HepG2 (cell line): ENCODE results near the gene ERCC4. TPM values are rescaled to one million over a fixed set of nuclear protein-coding genes. Genes with fewer than 3 reads are reported as not detected.

Experiments
- ATAC-seq: fragments of 200-7000 bp; cut with Tn5 transposase; 3 replicates; pipeline ENCODE4 v1.9.1; 2020; ENCODE audit warnings: mild to moderate bottlenecking, moderate library complexity
- BruUV-seq: library from RNA; stranded (reverse); fragments of 400-500 nt; replicated peaks from 2 replicates; lab custom pipeline; 2021; lab: Mats Ljungman, UMichigan
- CTCF ChIA-PET: fragments of 300-600 bp; formaldehyde crosslinking; extraction: SDS; loops from one replicate; lab custom pipeline; 2021; ENCODE audit warnings: low total read pairs, inconsistent platforms, low intra/inter-chr PET ratio; lab: Yijun Ruan, JAX
- POLR2A ChIA-PET: fragments of 350-600 bp; sonication (Branson Sonifier 250); formaldehyde crosslinking; loops from one replicate; lab custom pipeline; 2020; ENCODE audit warnings: antibody characterized with exemption, inconsistent platforms; lab: Yijun Ruan, JAX
- DNase-seq: peaks from one replicate; pipeline ENCODE4 v3.0.0-alpha.2; 2015; ENCODE audit warnings: low spot score
- FAIRE-seq: peaks from 3 replicates; lab custom pipeline; 2011; peaks lifted over from hg19 to GRCh38; lab: Jason Lieb, UNC
- H2AFZ ChIP-seq: one replicate; pipeline ENCODE4 v1.6.1; 2011; ENCODE audit warnings: low read length, inconsistent platforms
- H3K27ac ChIP-seq: fragments of 300-600 bp; 3 replicates; pipeline ENCODE4 v1.8.0; 2011; ENCODE audit warnings: mixed run types, mild to moderate bottlenecking, mixed read lengths, low read length, inconsistent platforms; ENCODE audit not compliant: insufficient read depth; ENCODE audit errors: extremely low read length
- H3K27me3 ChIP-seq, 2 experiments: fragments of 200-600 bp in 1 of 2; 2 replicates in 1 of 2; 3 replicates in 1 of 2; pipeline versions ENCODE4 v1.6.0 to v1.8.0; 2011; ENCODE audit warnings: low read length in 2 of 2, mild to moderate bottlenecking in 2 of 2, moderate library complexity in 2 of 2, inconsistent platforms in 1 of 2; ENCODE audit not compliant: insufficient read depth in 2 of 2, control insufficient read depth in 1 of 2
- H3K36me3 ChIP-seq, 2 experiments: fragments of 200-600 bp in 1 of 2; replicated peaks in 1 of 2; 2 replicates in 1 of 2; 3 replicates in 1 of 2; pipeline versions ENCODE4 v1.5.1 to v1.8.0; 2011; ENCODE audit warnings: low read length in 2 of 2, inconsistent platforms in 1 of 2; ENCODE audit not compliant: insufficient read depth in 2 of 2, control insufficient read depth in 1 of 2
- H3K4me1 ChIP-seq: 2 replicates; pipeline ENCODE4 v1.5.1; 2012; ENCODE audit warnings: low read length, inconsistent platforms; ENCODE audit not compliant: insufficient read depth
- H3K4me2 ChIP-seq: 2 replicates; pipeline ENCODE4 v1.6.0; 2011; ENCODE audit warnings: low read depth, low read length, inconsistent platforms
- H3K4me3 ChIP-seq, 3 experiments: fragments of 200-600 bp in 1 of 3; sonication (generic), shearing (Covaris generic) in 1 of 3; replicated peaks in 1 of 3; 2 replicates each; pipeline ENCODE4 v1.5.1; 2011 to 2016; ENCODE audit warnings: low read length in 3 of 3, inconsistent platforms in 2 of 3, low read depth in 2 of 3, mild to moderate bottlenecking in 2 of 3, control low read depth in 1 of 3, mixed read lengths in 1 of 3; ENCODE audit not compliant: insufficient read depth in 1 of 3
- H3K79me2 ChIP-seq: one replicate; pipeline ENCODE4 v1.6.1; 2011; ENCODE audit warnings: low read length, inconsistent platforms; ENCODE audit not compliant: insufficient read depth
- H3K9ac ChIP-seq: 2 replicates; pipeline ENCODE4 v1.6.0; 2011; ENCODE audit warnings: mild to moderate bottlenecking, low read depth, low read length, inconsistent platforms; ENCODE audit not compliant: insufficient read depth
- H3K9me3 ChIP-seq: 2 replicates; pipeline ENCODE4 v1.5.1; 2012; ENCODE audit warnings: mild to moderate bottlenecking, low read length
- H4K20me1 ChIP-seq: 2 replicates; pipeline ENCODE4 v1.6.0; 2011; ENCODE audit warnings: inconsistent platforms, mild to moderate bottlenecking, low read length, moderate library complexity; ENCODE audit not compliant: insufficient read depth
- HNF4A ChIP-seq: sonication (generic); formaldehyde crosslinking; IDR thresholded peaks from 2 replicates; pipeline ENCODE4 v1.4.0; 2020; ENCODE audit warnings: missing genetic modification reagents
- NBN ChIP-seq: fragments of 450-650 bp; conservative IDR thresholded peaks from 2 replicates; pipeline ENCODE4 v1.6.1; 2017
- SRSF4 ChIP-seq: fragments of 200-400 bp; formaldehyde crosslinking; IDR thresholded peaks from one replicate; pipeline ENCODE4 v1.6.1; 2018; ENCODE audit warnings: mild to moderate bottlenecking, low read depth, low read length, moderate library complexity; ENCODE audit not compliant: poor library complexity, severe bottlenecking
- WGBS: methylation state at CpG from one replicate; pipeline ENCODE4 v1.1.6; 2017; ENCODE audit warnings: low lambda C conversion rate; 5-methylcytosine and 5-hydroxymethylcytosine counted together
- in situ Hi-C: cut with HindIII; loops from 2 replicates; pipeline ENCODE4 v1.10.0; 2017; ENCODE audit warnings: low pct_unique_long_range_greater_than_20kb; ENCODE audit not compliant: extremely low pct_ligation_motif_present
- intact Hi-C: fragments of 100-400 bp; cut with micrococcal nuclease; formaldehyde crosslinking; loops from one replicate; pipeline ENCODE4 v1.10.0; 2022; ENCODE audit not compliant: unreplicated experiment
- polyA plus RNA-seq, 8 experiments: library from polyadenylated mRNA; depleted of rRNA in 3 of 8; stranded (reverse) in 7 of 8; unstranded in 1 of 8; fragments of >200 nt; fragmentation: Illumina TruSeq in 4 of 8; extraction: Trizol in 4 of 8; gene quantifications; 2 replicates each; pipeline versions ENCODE4 v1.2.1 to v1.2.3, GENCODE V29; 2011 to 2016; ENCODE audit warnings: low read depth in 4 of 8, missing spikeins in 1 of 8, mixed read lengths in 1 of 8; ENCODE audit not compliant: insufficient read depth in 1 of 8
- total RNA-seq, 5 experiments: library from RNA; depleted of rRNA; stranded (reverse); fragments of >200 nt; fragmentation: Illumina TruSeq; extraction: Trizol; gene quantifications; 2 replicates each; pipeline ENCODE4 v1.2.3, GENCODE V29; 2016; ENCODE audit warnings: low read depth in 1 of 5
- TF ChIP-seq, protein P1 (sequence below), 2 experiments: sonication (generic) in 1 of 2; formaldehyde crosslinking in 1 of 2; IDR thresholded peaks; 2 replicates each; pipeline versions ENCODE4 v1.5.1 to v1.6.1; 2011 to 2020; ENCODE audit warnings: borderline replicate concordance in 1 of 2, low read depth in 1 of 2, low read length in 1 of 2, mild to moderate bottlenecking in 1 of 2, missing genetic modification reagents in 1 of 2, moderate library complexity in 1 of 2

ERCC4 gene
- total and polyA plus RNA-seq, 2 of the 13 experiments (the other 11 are each of a cell fraction or from before 2014, with no cell fraction given), result 5.4 to 15.2 TPM

DNA sequence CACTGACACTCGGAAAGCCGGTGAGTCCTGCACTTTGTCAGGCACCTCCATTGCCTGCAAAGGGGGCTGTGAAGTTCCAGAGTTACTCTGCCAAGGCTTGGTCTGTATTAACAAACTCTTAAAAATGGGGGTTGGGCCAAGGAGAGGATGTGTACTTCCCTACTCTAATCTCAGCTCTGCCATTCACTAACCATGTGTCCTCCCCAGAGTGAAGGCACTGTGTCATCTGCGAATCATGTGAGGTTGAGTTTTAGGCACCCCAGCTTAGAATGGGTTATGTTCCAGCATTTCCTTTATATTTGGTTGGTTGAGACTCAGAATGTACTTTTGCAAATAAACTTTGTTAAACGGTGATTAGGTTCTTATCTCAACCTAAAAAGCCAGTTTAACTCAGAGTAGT is 24.9 kb downstream of the ERCC4 start:
- ChIA-PET POLR2A (no interaction called here), CTCF (no interaction called here)
- WGBS, result 94% methylated on average over 4 of the region's 4 CpGs
- Histone ChIP-seq H3K9ac (no peak overlapping the region), H3K4me3 (no peak overlapping the region), H4K20me1 (no peaks in the 10 kb centered on the region), H3K79me2 (no peaks in the 10 kb centered on the region), H3K4me1 (peaks cover 20% of the 10 kb centered on the region), H3K36me3 (peaks cover 7 to 27% of the 10 kb centered on the region in 2 experiments)
- intact Hi-C loops, result no loop called here
- DNase-seq (no peak), FAIRE-seq (no peak)
- in situ Hi-C loops, result no loop called here
- TF ChIP-seq SRSF4, result no peak
- TF ChIP-seq, protein P1, sequence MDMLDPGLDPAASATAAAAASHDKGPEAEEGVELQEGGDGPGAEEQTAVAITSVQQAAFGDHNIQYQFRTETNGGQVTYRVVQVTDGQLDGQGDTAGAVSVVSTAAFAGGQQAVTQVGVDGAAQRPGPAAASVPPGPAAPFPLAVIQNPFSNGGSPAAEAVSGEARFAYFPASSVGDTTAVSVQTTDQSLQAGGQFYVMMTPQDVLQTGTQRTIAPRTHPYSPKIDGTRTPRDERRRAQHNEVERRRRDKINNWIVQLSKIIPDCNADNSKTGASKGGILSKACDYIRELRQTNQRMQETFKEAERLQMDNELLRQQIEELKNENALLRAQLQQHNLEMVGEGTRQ (IDR thresholded peaks at IDR 0.05; ENCODE audit: low read depth, low read length), result no peak
- TF ChIP-seq, protein P1 (CRISPR knock-in tag; IDR thresholded peaks at IDR 0.05; ENCODE audit: borderline replicate concordance), result no peak
- TF ChIP-seq HNF4A (CRISPR knock-in tag), result no peak
- no peak for TF ChIP-seq NBN
- TF ChIP-seq, all 625 proteins: peak for 0
- BruUV-seq, result no TSS peak
- Histone ChIP-seq H3K9me3 (no peaks in the 10 kb centered on the region), H3K4me2 (no peak overlapping the region), H3K27me3 (no peaks in the 10 kb centered on the region), H2AFZ (no peak overlapping the region), H3K27ac (no peak overlapping the region)
- no peak for ATAC-seq
